ENCODE results near the gene FAM174C. TPM values are rescaled to one million over a fixed set of nuclear protein-coding genes. Genes with fewer than 3 reads are reported as not detected.

FAM174C gene
- total and polyA plus RNA-seq, 7 donors: 9.0 to 88.8 (median 18.1) TPM

DNA sequence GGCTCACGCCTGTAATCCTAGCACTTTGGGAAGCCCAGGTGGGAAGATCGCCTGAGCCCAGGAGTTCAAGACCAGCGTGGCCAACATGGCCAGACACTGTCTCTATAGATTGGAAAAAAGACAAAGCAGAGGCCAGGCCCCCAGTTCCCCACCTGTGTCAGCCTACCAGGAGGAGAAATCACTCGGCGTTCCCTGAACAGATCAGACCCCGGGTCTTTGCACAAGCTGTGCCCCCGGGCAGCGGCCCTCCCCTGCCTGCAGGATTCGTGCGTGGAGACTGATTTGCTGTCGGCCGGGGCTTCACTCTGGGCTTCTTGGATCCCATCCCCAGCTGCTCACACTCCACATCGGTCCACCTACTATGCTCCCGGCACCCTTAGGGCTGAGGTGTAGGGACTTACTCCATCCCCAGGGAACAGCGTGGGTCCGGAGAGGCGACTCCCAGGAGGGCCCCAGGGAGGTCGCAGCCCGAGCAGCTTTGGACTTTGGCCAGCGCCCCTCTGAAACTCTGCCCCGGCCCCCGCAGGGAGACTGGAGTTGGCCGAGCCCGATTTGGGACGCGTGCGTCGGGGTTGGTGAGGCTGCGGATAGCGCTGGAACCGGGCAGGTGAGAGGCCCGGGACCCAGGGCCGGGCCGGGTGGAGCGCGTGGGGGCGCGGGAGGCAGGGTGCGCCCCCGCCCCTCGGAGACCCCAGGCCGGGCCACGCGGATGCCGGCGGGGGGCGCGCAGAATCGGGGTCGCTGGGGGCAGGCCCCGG lies 9.8 kb downstream of the FAM174C start:
- 16 to 37% (median 22%) methylated on average over 26 to 51 of the region's 51 CpGs for WGBS, 3 donors
- H3K4me1 ChIP-seq: peaks cover 5% of the 10 kb centered on the region
- intact Hi-C loops (cut with DNase I): loop anchor here (5.0 to 10.0 kb wide), 3 partner anchors 160 to 240 kb away; partner anchors contain the start of genes ADAMTSL5 (in 1 of the 2) and PLK5 (in 1 of the 2)

DNA sequence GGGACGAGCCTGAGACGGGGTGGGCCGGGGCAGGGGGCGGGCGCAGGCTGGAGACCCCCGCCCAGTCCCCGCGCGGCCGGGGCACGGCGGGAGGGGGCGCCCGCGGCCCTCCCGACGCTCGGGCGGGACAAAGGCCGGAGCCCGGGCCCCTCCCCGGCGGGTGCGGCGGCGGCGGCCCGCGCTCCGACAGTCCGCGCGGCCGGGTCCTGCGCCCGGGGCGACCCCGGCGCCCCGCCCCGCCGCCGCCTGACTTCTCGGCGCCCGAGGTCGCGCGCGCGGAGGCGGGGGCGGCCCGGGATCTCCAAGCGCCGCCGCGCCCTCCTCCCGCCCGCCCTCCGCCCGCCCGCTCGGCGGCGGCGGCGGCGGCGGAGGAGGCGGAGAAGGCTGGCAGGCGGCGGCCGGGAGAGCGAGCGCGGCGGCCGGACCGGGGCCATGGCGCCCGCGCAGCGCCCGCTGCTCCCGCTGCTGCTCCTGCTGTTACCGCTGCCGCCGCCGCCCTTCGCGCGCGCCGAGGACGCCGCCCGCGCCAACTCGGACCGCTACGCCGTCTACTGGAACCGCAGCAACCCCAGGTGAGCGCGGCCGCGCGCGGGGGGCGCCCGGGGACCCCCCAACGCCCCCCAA lies 10.5 kb downstream of the FAM174C start, which contains the start of gene EFNA2:
Gene EFNA2 (plus strand): TSS at position 137 of the 624 bp plus-strand sequence. CDS start 296 bp downstream, at position 433.
- no peak within 1 kb of the TSS for H3K4me3 ChIP-seq

More for the DNA sequence above, 9.8 kb downstream of the FAM174C start:
- peaks cover 0 to 57% (median 31%) of the 10 kb centered on the region in 3 donors for H3K27me3 ChIP-seq (ENCODE audit: insufficient read depth in 3 of 3, low read length in 2 of 3)
- ATAC-seq (no peak), DNase-seq (no peak)
- TF ChIP-seq, protein P1, sequence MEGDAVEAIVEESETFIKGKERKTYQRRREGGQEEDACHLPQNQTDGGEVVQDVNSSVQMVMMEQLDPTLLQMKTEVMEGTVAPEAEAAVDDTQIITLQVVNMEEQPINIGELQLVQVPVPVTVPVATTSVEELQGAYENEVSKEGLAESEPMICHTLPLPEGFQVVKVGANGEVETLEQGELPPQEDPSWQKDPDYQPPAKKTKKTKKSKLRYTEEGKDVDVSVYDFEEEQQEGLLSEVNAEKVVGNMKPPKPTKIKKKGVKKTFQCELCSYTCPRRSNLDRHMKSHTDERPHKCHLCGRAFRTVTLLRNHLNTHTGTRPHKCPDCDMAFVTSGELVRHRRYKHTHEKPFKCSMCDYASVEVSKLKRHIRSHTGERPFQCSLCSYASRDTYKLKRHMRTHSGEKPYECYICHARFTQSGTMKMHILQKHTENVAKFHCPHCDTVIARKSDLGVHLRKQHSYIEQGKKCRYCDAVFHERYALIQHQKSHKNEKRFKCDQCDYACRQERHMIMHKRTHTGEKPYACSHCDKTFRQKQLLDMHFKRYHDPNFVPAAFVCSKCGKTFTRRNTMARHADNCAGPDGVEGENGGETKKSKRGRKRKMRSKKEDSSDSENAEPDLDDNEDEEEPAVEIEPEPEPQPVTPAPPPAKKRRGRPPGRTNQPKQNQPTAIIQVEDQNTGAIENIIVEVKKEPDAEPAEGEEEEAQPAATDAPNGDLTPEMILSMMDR (IDR thresholded peaks at IDR 0.05): no peak
- H3K4me3 ChIP-seq: no peak overlapping the region
- no peak overlapping the region for H3K27ac ChIP-seq
- H3K9me3 ChIP-seq: no peaks in the 10 kb centered on the region
- peaks cover 0 to 7% of the 10 kb centered on the region in 2 donors for H3K36me3 ChIP-seq (ENCODE audit: insufficient read depth in 1 of 2, low read depth in 1 of 2)

DNA sequence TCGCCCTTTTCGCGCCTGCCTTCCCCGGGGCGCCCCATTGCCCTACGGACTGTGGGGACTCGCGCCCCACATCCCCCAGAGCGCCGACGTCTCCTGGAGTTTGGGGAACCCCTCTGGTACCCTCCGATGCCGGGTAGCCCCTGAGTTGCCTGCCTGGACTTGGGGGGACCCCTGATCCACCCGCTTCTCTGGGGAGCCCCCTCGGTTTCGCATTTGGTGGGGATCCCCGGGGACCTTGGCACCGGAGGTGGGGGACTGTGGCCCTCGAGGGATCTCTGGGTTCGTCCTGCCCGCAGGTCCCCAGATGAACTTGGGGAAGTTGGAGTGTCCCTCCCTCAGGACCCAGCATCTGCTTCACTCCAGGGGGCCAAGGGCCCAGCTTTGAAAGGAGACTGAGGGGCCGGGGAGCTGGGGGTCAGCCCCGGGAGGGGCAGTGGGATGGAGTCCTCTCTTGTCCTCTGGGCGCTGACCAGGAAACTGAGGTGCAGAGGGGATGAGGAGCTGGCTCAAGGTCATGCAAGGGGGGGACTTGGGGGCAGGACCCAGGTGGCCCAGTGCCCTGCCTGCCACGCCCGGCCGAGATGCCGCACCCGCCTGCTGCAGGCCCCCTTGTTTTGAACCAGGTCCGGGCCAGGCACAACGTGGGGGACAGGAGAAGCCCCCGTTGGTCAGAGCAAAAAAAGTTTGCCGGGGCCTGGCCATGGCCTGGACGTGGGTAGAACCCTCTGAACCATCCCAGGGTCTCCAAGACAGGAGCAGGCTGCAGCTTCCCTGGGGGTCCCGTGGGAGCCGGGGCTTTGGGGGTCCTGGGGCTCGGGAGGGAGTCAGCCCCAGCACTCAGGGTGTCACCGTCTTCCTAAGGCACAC lies 11.4 kb downstream of the FAM174C start:
- Histone ChIP-seq H3K27ac (no peak overlapping the region), H3K9me3 (no peaks in the 10 kb centered on the region), H3K36me3 (ENCODE audit: insufficient read depth in 1 of 2, low read depth in 1 of 2) (no peaks in the 10 kb centered on the region), H3K4me1 (peaks cover 5% of the 10 kb centered on the region), H3K27me3 (ENCODE audit: insufficient read depth in 3 of 3, low read length in 2 of 3) (peaks cover 0 to 65% (median 33%) of the 10 kb centered on the region in 3 donors), H3K4me3 (no peak overlapping the region)
- TF ChIP-seq, protein P1 (IDR thresholded peaks at IDR 0.05): no peak
- 22 to 31% (median 28%) methylated on average over 26 to 38 of the region's 38 CpGs for WGBS, 3 donors
- no peak for ATAC-seq
- no peak for DNase-seq
- intact Hi-C loops (cut with DNase I): loop anchor here (10.0 kb wide), 2 partner anchors 158 to 238 kb away; partner anchors contain the start of gene PLK5 (in 1 of the 2)

More for the DNA sequence above, 10.5 kb downstream of the FAM174C start, which contains the start of gene EFNA2:
- 0 to 1% (median 0%) methylated on average over 10 to 113 of the region's 113 CpGs for WGBS, 3 donors
- no peak for DNase-seq
- Histone ChIP-seq H3K27ac (no peak within 1 kb of the TSS), H3K4me1 (peaks cover 5% of the 10 kb centered on the region), H3K9me3 (no peaks in the 10 kb centered on the region), H3K27me3 (ENCODE audit: insufficient read depth in 3 of 3, low read length in 2 of 3) (peaks cover 0 to 60% (median 31%) of the 10 kb centered on the region in 3 donors), H3K36me3 (ENCODE audit: insufficient read depth in 1 of 2, low read depth in 1 of 2) (peaks cover 0 to under 1% of the 10 kb centered on the region in 2 donors)
- intact Hi-C loops (cut with DNase I): loop anchor here (10.0 kb wide), 2 partner anchors 159 to 239 kb away; partner anchors contain the start of gene PLK5 (in 1 of the 2)
- TF ChIP-seq, protein P1 (IDR thresholded peaks at IDR 0.05): no peak
- no peak for ATAC-seq
